Effector memory CD8-positive, alpha-beta T cell (primary cell): Measurements from ENCODE around the gene ANKRD10.
"Not testable (repeated sequence)": the region's sequence is repeated elsewhere in the genome, so short reads cannot be mapped to it uniquely, and the experiment has no call there.

Experiments
- ATAC-seq: fragments of 150-1000 bp; cut with Tn5 transposase; replicated peaks from 2 replicates; pipeline ENCODE4 v1.10.0; 2021; ENCODE audit warnings: mild to moderate bottlenecking, moderate library complexity
- DNase-seq, 3 experiments: peaks; one replicate each; pipeline ENCODE4 v3.0.0; 2021
- H3K27ac Mint-ChIP-seq, 2 donors: one replicate each; pipeline ENCODE4 v1.8.0; 2022; ENCODE audit warnings: mild to moderate bottlenecking in 2 of 2, mixed read lengths in 2 of 2, moderate library complexity in 2 of 2
- H3K27me3 Mint-ChIP-seq, 2 donors: one replicate each; pipeline ENCODE4 v1.8.0; 2022; ENCODE audit warnings: mixed read lengths in 2 of 2
- H3K36me3 Mint-ChIP-seq: one replicate; pipeline ENCODE4 v1.8.0; 2022; ENCODE audit warnings: mild to moderate bottlenecking, moderate library complexity, mixed read lengths; ENCODE audit not compliant: insufficient read depth
- H3K4me1 Mint-ChIP-seq, 2 donors: one replicate each; pipeline ENCODE4 v1.8.0; 2022; ENCODE audit warnings: low read depth in 2 of 2, mixed read lengths in 2 of 2
- H3K4me3 Mint-ChIP-seq, 2 donors: one replicate each; pipeline ENCODE4 v1.8.0; 2022; ENCODE audit warnings: mild to moderate bottlenecking in 2 of 2, mixed read lengths in 2 of 2, moderate library complexity in 2 of 2
- H3K9me3 Mint-ChIP-seq, 2 donors: one replicate each; pipeline ENCODE4 v1.8.0; 2022; ENCODE audit warnings: mixed read lengths in 2 of 2

ANKRD10 gene

GRCh38 chr13:110850006-110850405 is 64.9 kb downstream of the ANKRD10 start:
- no peak for DNase-seq

GRCh38 chr13:110845520-110845919 is 69.3 kb downstream of the ANKRD10 start:
- Mint-ChIP-seq H3K4me1 (no peaks in the 10 kb centered on the region), H3K36me3 (no peaks in the 10 kb centered on the region), H3K27ac (no peak overlapping the region), H3K9me3 (no peaks in the 10 kb centered on the region), H3K27me3 (peaks cover 58 to 66% of the 10 kb centered on the region in 2 donors), H3K4me3 (no peak overlapping the region)
- no peak for DNase-seq
- ATAC-seq: no peak

More at GRCh38 chr13:110850006-110850405, 64.9 kb downstream of the ANKRD10 start:
- Mint-ChIP-seq H3K9me3 (no peaks in the 10 kb centered on the region), H3K4me3 (no peak overlapping the region), H3K27ac (no peak overlapping the region), H3K36me3 (peaks cover 3% of the 10 kb centered on the region), H3K27me3 (peaks cover 37% of the 10 kb centered on the region in 2 donors), H3K4me1 (no peaks in the 10 kb centered on the region)
- no peak for ATAC-seq

- no peaks in the 10 kb centered on the region for H3K9me3 Mint-ChIP-seq
- no peak for ATAC-seq
- H3K36me3 Mint-ChIP-seq: no peaks in the 10 kb centered on the region
- no peak for DNase-seq
- H3K4me3 Mint-ChIP-seq: no peak overlapping the region
- peaks cover 42 to 49% of the 10 kb centered on the region in 2 donors for H3K27me3 Mint-ChIP-seq
- no peak overlapping the region for H3K27ac Mint-ChIP-seq
- no peaks in the 10 kb centered on the region for H3K4me1 Mint-ChIP-seq
Measured at GRCh38 chr13:110841846-110842245, 73.0 kb downstream of the ANKRD10 start.

- H3K36me3 Mint-ChIP-seq: no peaks in the 10 kb centered on the region
- no peak for ATAC-seq
- peaks cover 39 to 47% of the 10 kb centered on the region in 2 donors for H3K27me3 Mint-ChIP-seq
Measured at GRCh38 chr13:110841406-110841805, 73.5 kb downstream of the ANKRD10 start.

GRCh38 chr13:110838867-110839538 is 75.9 kb downstream of the ANKRD10 start:
- DNase-seq: no peak
- no peaks in the 10 kb centered on the region for H3K4me1 Mint-ChIP-seq
- peaks cover 2% of the 10 kb centered on the region for H3K36me3 Mint-ChIP-seq
- no peak overlapping the region for H3K4me3 Mint-ChIP-seq
- no peak overlapping the region for H3K27ac Mint-ChIP-seq
- no peak for ATAC-seq
- peaks cover 15 to 25% of the 10 kb centered on the region in 2 donors for H3K27me3 Mint-ChIP-seq
- H3K9me3 Mint-ChIP-seq: no peaks in the 10 kb centered on the region

More at GRCh38 chr13:110841406-110841805, 73.5 kb downstream of the ANKRD10 start:
- H3K9me3 Mint-ChIP-seq: no peaks in the 10 kb centered on the region
- H3K4me3 Mint-ChIP-seq: no peak overlapping the region
- no peak overlapping the region for H3K27ac Mint-ChIP-seq
- DNase-seq: no peak
- H3K4me1 Mint-ChIP-seq: no peaks in the 10 kb centered on the region

GRCh38 chr13:110838116-110838515 is 76.8 kb downstream of the ANKRD10 start:
- no peaks in the 10 kb centered on the region for H3K4me1 Mint-ChIP-seq
- H3K36me3 Mint-ChIP-seq: peaks cover 2% of the 10 kb centered on the region
- H3K27ac Mint-ChIP-seq: no peak overlapping the region
- H3K4me3 Mint-ChIP-seq: no peak overlapping the region
- peaks cover 16% of the 10 kb centered on the region in 2 donors for H3K27me3 Mint-ChIP-seq
- ATAC-seq: no peak
- DNase-seq: no peak
- H3K9me3 Mint-ChIP-seq: no peaks in the 10 kb centered on the region

GRCh38 chr13:110837397-110838061 is 77.3 kb downstream of the ANKRD10 start:
- H3K4me1 Mint-ChIP-seq, ATAC-seq, H3K27ac Mint-ChIP-seq: not testable (repeated sequence)

GRCh38 chr13:110836605-110836903 is 78.3 kb downstream of the ANKRD10 start:
- Mint-ChIP-seq H3K27ac (no peak overlapping the region), H3K9me3 (no peaks in the 10 kb centered on the region), H3K36me3 (peaks cover 2% of the 10 kb centered on the region), H3K4me3 (no peak overlapping the region), H3K4me1 (no peaks in the 10 kb centered on the region), H3K27me3 (peaks cover 18 to 23% of the 10 kb centered on the region in 2 donors)
- no peak for DNase-seq
- ATAC-seq: no peak

More at GRCh38 chr13:110837397-110838061, 77.3 kb downstream of the ANKRD10 start:
- H3K4me3 Mint-ChIP-seq, H3K36me3 Mint-ChIP-seq, H3K9me3 Mint-ChIP-seq, DNase-seq: not testable (repeated sequence)
- H3K27me3 Mint-ChIP-seq: peaks cover 15 to 17% of the 10 kb centered on the region in 2 donors

- peaks cover 18 to 19% of the 10 kb centered on the region in 2 donors for H3K27me3 Mint-ChIP-seq
- DNase-seq (no peak), ATAC-seq (no peak)
- no peak overlapping the region for H3K4me3 Mint-ChIP-seq
- peaks cover 2% of the 10 kb centered on the region for H3K36me3 Mint-ChIP-seq
- H3K27ac Mint-ChIP-seq: no peak overlapping the region
- no peaks in the 10 kb centered on the region for H3K9me3 Mint-ChIP-seq
- H3K4me1 Mint-ChIP-seq: no peaks in the 10 kb centered on the region
Measured at GRCh38 chr13:110835721-110836604, 78.9 kb downstream of the ANKRD10 start.

- no peaks in the 10 kb centered on the region for H3K4me1 Mint-ChIP-seq
- peaks cover 27 to 31% of the 10 kb centered on the region in 2 donors for H3K27me3 Mint-ChIP-seq
- no peak overlapping the region for H3K4me3 Mint-ChIP-seq
- H3K36me3 Mint-ChIP-seq: peaks cover 2% of the 10 kb centered on the region
- DNase-seq: no peak
- H3K27ac Mint-ChIP-seq: no peak overlapping the region
- H3K9me3 Mint-ChIP-seq: no peaks in the 10 kb centered on the region
- ATAC-seq: no peak
Measured at GRCh38 chr13:110834572-110834971, 80.3 kb downstream of the ANKRD10 start.

- no peak overlapping the region for H3K4me3 Mint-ChIP-seq
- H3K9me3 Mint-ChIP-seq: no peaks in the 10 kb centered on the region
- DNase-seq: no peak
- peaks cover 2% of the 10 kb centered on the region for H3K36me3 Mint-ChIP-seq
- H3K27me3 Mint-ChIP-seq: peaks cover 27 to 44% of the 10 kb centered on the region in 2 donors
- no peaks in the 10 kb centered on the region for H3K4me1 Mint-ChIP-seq
- no peak overlapping the region for H3K27ac Mint-ChIP-seq
- ATAC-seq: no peak
Measured at GRCh38 chr13:110832531-110832930, 82.3 kb downstream of the ANKRD10 start.

- H3K4me1 Mint-ChIP-seq: no peaks in the 10 kb centered on the region
- H3K4me3 Mint-ChIP-seq: no peak overlapping the region
- peaks cover 27 to 44% of the 10 kb centered on the region in 2 donors for H3K27me3 Mint-ChIP-seq
- no peak for ATAC-seq
- no peak for DNase-seq
- peaks cover 2% of the 10 kb centered on the region for H3K36me3 Mint-ChIP-seq
- no peak overlapping the region for H3K27ac Mint-ChIP-seq
- no peaks in the 10 kb centered on the region for H3K9me3 Mint-ChIP-seq
Measured at GRCh38 chr13:110832205-110832479, 82.7 kb downstream of the ANKRD10 start.

GRCh38 chr13:110831437-110832204 is 83.2 kb downstream of the ANKRD10 start:
- Mint-ChIP-seq H3K4me3 (no peak overlapping the region), H3K36me3 (peaks cover 2% of the 10 kb centered on the region), H3K4me1 (no peaks in the 10 kb centered on the region), H3K9me3 (no peaks in the 10 kb centered on the region), H3K27me3 (peaks cover 27 to 44% of the 10 kb centered on the region in 2 donors), H3K27ac (no peak overlapping the region)
- no peak for DNase-seq
- ATAC-seq: no peak
